GM19372 (cell line): ENCODE data around the gene MORN1.

Source experiments
- ATAC-seq: cut with Tn5 transposase; IDR thresholded peaks from one replicate; pipeline ENCODE4 v1.9.1; 2021; ENCODE audit warnings: mild to moderate bottlenecking, low read depth, moderate library complexity; ENCODE audit not compliant: unreplicated experiment

The MORN1 gene

GRCh38 chr1:2311184-2312032 lies 79.9 kb downstream of the MORN1 start:
- ATAC-seq: no peak

- ATAC-seq: no peak
Measured at GRCh38 chr1:2310332-2311183, 80.8 kb downstream of the MORN1 start.

GRCh38 chr1:2308844-2309243 lies 82.5 kb downstream of the MORN1 start:
- no peak for ATAC-seq

- no peak for ATAC-seq
Measured at GRCh38 chr1:2307972-2308371, 83.4 kb downstream of the MORN1 start.

GRCh38 chr1:2307064-2307605 lies 84.2 kb downstream of the MORN1 start:
- ATAC-seq: no peak

- no peak for ATAC-seq
Measured at GRCh38 chr1:2306151-2306978, 85.0 kb downstream of the MORN1 start.

- no peak for ATAC-seq
Measured at GRCh38 chr1:2304921-2305681, 86.3 kb downstream of the MORN1 start.

- ATAC-seq: no peak
Measured at GRCh38 chr1:2304282-2304681, 87.1 kb downstream of the MORN1 start.

GRCh38 chr1:2303781-2304180 lies 87.6 kb downstream of the MORN1 start:
- no peak for ATAC-seq

- no peak for ATAC-seq
Measured at GRCh38 chr1:2303016-2303775, 88.2 kb downstream of the MORN1 start.

- ATAC-seq: no peak
Measured at GRCh38 chr1:2302292-2302925, 88.9 kb downstream of the MORN1 start.

- ATAC-seq: no peak
Measured at GRCh38 chr1:2301607-2302291, 89.6 kb downstream of the MORN1 start.

- ATAC-seq: peak; percentile 43
Measured at GRCh38 chr1:2300851-2301606, 90.3 kb downstream of the MORN1 start.

GRCh38 chr1:2300004-2300771 lies 91.2 kb downstream of the MORN1 start:
- peak; percentile 79 for ATAC-seq

- no peak for ATAC-seq
Measured at GRCh38 chr1:2299131-2299627, 92.2 kb downstream of the MORN1 start.

- no peak for ATAC-seq
Measured at GRCh38 chr1:2298685-2299084, 92.7 kb downstream of the MORN1 start.
